Panc1 (cell line): ENCODE measurements around the gene GJA1.

Experiments
- POLR2AphosphoS5 ChIP-seq: IDR thresholded peaks from 2 replicates; pipeline ENCODE4 v1.6.1; 2012; ENCODE audit warnings: mild to moderate bottlenecking, low read depth, low read length, moderate library complexity
- SIN3A ChIP-seq: IDR thresholded peaks from 2 replicates; pipeline ENCODE4 v1.6.1; 2012; ENCODE audit warnings: low read depth, mild to moderate bottlenecking, low read length, moderate library complexity, borderline replicate concordance; ENCODE audit not compliant: insufficient read depth
- TCF7L2 ChIP-seq: IDR thresholded peaks from 2 replicates; pipeline ENCODE4 v1.6.1; 2011; ENCODE audit warnings: mild to moderate bottlenecking, low read depth, low read length, inconsistent platforms
- TF ChIP-seq, protein P1 (sequence below): fragments of 450-650 bp; IDR thresholded peaks from 2 replicates; pipeline ENCODE4 v1.5.1; 2017; ENCODE audit warnings: mild to moderate bottlenecking

DNA sequence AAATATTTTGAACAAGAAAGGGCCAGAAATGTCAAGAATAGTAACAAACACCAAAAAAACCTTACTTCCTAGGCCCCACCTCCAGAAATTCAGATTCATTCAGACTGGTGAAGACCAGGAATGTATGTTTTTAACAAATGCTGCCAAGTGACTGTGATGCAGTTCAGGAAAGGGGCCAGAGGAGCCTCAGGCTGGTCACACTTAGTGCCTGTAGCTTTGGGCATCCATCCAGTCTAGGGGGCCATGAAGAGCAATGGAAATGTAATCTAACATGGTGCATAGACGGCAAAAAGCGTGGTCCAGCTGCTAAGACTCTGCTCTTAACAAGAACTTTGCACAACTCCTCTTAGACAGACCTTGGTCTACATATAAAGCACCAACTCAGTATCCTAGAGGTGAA, 7.1 kb downstream of the GJA1 start:
- TF ChIP-seq TCF7L2 (no peak), POLR2AphosphoS5 (no peak), SIN3A (no peak)
- TF ChIP-seq, protein P1, sequence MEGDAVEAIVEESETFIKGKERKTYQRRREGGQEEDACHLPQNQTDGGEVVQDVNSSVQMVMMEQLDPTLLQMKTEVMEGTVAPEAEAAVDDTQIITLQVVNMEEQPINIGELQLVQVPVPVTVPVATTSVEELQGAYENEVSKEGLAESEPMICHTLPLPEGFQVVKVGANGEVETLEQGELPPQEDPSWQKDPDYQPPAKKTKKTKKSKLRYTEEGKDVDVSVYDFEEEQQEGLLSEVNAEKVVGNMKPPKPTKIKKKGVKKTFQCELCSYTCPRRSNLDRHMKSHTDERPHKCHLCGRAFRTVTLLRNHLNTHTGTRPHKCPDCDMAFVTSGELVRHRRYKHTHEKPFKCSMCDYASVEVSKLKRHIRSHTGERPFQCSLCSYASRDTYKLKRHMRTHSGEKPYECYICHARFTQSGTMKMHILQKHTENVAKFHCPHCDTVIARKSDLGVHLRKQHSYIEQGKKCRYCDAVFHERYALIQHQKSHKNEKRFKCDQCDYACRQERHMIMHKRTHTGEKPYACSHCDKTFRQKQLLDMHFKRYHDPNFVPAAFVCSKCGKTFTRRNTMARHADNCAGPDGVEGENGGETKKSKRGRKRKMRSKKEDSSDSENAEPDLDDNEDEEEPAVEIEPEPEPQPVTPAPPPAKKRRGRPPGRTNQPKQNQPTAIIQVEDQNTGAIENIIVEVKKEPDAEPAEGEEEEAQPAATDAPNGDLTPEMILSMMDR: no peak
